C4-2B (cell line): Measurements from ENCODE around the gene WDR89.
"Not testable (repeated sequence)": the region's sequence is repeated elsewhere in the genome, so short reads cannot be mapped to it uniquely, and the experiment has no call there.

Experiments used
- H3K27ac ChIP-seq: fragments of 450-650 bp; 2 replicates; pipeline ENCODE4 v1.5.1; 2017
- ZFX ChIP-seq: fragments of 450-650 bp; IDR thresholded peaks from 2 replicates; pipeline ENCODE4 v1.6.1; 2017
- TF ChIP-seq, protein P1 (sequence below): fragments of 450-650 bp; conservative IDR thresholded peaks from 2 replicates; pipeline ENCODE4 v1.5.1; 2017; ENCODE audit warnings: mild to moderate bottlenecking

WDR89 gene

GRCh38 chr14:63605041-63605532 is 36.6 kb downstream of the WDR89 start:
- no peak overlapping the region for H3K27ac ChIP-seq
- TF ChIP-seq, protein P1, sequence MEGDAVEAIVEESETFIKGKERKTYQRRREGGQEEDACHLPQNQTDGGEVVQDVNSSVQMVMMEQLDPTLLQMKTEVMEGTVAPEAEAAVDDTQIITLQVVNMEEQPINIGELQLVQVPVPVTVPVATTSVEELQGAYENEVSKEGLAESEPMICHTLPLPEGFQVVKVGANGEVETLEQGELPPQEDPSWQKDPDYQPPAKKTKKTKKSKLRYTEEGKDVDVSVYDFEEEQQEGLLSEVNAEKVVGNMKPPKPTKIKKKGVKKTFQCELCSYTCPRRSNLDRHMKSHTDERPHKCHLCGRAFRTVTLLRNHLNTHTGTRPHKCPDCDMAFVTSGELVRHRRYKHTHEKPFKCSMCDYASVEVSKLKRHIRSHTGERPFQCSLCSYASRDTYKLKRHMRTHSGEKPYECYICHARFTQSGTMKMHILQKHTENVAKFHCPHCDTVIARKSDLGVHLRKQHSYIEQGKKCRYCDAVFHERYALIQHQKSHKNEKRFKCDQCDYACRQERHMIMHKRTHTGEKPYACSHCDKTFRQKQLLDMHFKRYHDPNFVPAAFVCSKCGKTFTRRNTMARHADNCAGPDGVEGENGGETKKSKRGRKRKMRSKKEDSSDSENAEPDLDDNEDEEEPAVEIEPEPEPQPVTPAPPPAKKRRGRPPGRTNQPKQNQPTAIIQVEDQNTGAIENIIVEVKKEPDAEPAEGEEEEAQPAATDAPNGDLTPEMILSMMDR = no peak
- no peak for TF ChIP-seq ZFX

- H3K27ac ChIP-seq = no peak overlapping the region
- no peak for TF ChIP-seq ZFX
- TF ChIP-seq, protein P1 = no peak
Measured at GRCh38 chr14:63604626-63605025, 37.0 kb downstream of the WDR89 start.

GRCh38 chr14:63603749-63604277 is 37.9 kb downstream of the WDR89 start:
- no peak overlapping the region for H3K27ac ChIP-seq
- TF ChIP-seq ZFX = no peak
- TF ChIP-seq, protein P1 = no peak

- TF ChIP-seq ZFX = no peak
- TF ChIP-seq, protein P1 = no peak
- no peak overlapping the region for H3K27ac ChIP-seq
Measured at GRCh38 chr14:63598807-63599206, 42.9 kb downstream of the WDR89 start.

GRCh38 chr14:63596998-63597658 is 44.5 kb downstream of the WDR89 start:
- TF ChIP-seq ZFX = no peak
- TF ChIP-seq, protein P1 = no peak
- H3K27ac ChIP-seq = no peak overlapping the region

GRCh38 chr14:63594455-63595372 is 47.0 kb downstream of the WDR89 start:
- TF ChIP-seq, protein P1 = no peak
- no peak for TF ChIP-seq ZFX
- no peak overlapping the region for H3K27ac ChIP-seq

DNA sequence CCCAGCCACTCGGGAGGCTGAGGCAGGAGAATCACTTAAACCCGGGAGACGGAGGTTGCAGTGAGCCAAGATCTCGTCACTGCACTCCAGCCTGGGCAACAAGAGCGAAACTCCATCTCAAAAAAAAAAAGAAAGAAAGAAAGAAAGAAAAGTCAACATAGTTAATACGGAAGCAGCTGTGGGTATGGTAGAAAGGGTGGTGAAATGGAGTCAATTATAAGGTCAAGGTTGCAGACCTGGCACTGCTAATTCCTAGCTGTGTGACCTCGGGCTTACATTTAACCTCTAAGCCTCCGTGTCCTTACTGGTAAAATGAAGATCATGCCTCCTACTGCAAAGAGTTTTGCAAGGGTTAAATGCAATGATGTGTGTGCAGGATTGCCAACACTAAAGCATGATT is 58.6 kb downstream of the WDR89 start:
- H3K27ac ChIP-seq = not testable (repeated sequence)
